Suprapubic skin (tissue), 4 donors: ENCODE measurements around the gene RPE.

ENCODE experiments used
- CTCF ChIP-seq, 2 donors: fragments of 200-600 bp in 1 of 2; fragments of 450-650 bp in 1 of 2; sonication (generic) in 1 of 2; IDR thresholded peaks; one replicate each; pipeline ENCODE4 v1.5.1; 2016 to 2019; ENCODE audit warnings: antibody characterized with exemption in 2 of 2, mild to moderate bottlenecking in 1 of 2, moderate library complexity in 1 of 2
- EP300 ChIP-seq: sonication (generic); formaldehyde crosslinking; IDR thresholded peaks from one replicate; pipeline ENCODE4 v1.6.1; 2017; ENCODE audit warnings: antibody characterized with exemption
- POLR2AphosphoS5 ChIP-seq, 3 donors: sonication (generic); formaldehyde crosslinking; IDR thresholded peaks; one replicate each; pipeline ENCODE4 v1.6.1; 2017; ENCODE audit warnings: antibody characterized with exemption in 3 of 3

- TF ChIP-seq POLR2AphosphoS5 (IDR thresholded peaks at IDR 0.05) (no peak), CTCF (IDR thresholded peaks at IDR 0.05) (no peak), EP300 (no peak)
These were observed 25.2 kb downstream of the RPE start for GRCh38 chr2:210027608-210028007.
